Stimulated activated CD8-positive, alpha-beta memory T cell treated with anti-CD3 and anti-CD28 coated beads, Interleukin-12 subunit alpha, Interleukin-12 subunit beta, amount 100 ng/mL, for 24 hours (primary cell): Measurements from ENCODE around the gene CDC23.
"Not testable (repeated sequence)": the region's sequence is repeated elsewhere in the genome, so short reads cannot be mapped to it uniquely, and the experiment has no call there.

Source experiments
- DNase-seq: peaks from one replicate; pipeline ENCODE4 v3.0.0-alpha.2; 2020; ENCODE audit errors: extremely low read depth

CDC23 gene, protein sequence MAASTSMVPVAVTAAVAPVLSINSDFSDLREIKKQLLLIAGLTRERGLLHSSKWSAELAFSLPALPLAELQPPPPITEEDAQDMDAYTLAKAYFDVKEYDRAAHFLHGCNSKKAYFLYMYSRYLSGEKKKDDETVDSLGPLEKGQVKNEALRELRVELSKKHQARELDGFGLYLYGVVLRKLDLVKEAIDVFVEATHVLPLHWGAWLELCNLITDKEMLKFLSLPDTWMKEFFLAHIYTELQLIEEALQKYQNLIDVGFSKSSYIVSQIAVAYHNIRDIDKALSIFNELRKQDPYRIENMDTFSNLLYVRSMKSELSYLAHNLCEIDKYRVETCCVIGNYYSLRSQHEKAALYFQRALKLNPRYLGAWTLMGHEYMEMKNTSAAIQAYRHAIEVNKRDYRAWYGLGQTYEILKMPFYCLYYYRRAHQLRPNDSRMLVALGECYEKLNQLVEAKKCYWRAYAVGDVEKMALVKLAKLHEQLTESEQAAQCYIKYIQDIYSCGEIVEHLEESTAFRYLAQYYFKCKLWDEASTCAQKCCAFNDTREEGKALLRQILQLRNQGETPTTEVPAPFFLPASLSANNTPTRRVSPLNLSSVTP

DNA sequence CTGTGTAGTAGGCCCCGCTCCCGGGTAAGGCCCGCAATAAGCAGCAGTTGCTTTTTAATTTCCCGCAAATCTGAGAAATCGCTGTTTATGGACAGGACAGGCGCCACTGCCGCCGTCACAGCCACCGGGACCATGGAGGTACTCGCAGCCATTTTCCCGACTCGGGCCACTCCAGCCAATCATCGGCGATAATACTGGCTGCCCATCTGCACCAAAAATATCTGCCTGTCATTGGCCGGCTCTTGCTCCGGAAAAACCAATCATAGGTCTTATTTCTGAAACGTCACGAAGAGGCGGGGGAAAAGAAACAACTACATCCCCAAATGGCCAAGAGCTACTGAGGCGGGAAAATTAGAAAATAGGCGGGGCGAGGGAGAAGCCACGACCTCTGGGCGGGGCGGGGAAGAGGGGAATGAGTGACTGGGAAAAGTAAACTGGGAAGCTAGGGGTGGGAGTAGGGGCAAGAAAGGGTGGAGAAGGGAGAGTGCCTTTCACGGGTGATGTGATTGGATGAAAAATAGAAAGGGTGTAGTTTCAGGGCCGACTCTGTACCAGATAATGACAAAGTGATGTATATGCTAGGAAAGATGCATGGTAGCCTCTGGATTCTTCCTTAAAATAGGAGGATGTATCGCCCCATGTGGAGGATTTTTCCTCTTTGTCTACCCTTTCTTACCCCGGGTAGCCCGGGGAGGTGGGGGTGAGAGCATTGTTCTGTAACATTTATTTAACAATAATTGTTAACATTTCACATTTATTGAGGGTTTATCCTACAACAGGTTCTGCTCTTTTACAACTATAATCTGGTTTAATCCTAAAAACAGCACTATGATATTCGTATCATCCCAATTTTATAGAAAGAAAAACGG, at the start of gene CDC23:
TSS of gene CDC23 (minus strand) at position 163 of the 869 bp plus-strand sequence. CDS start at position 152, 11 bp downstream.
- peak; percentile 71 for DNase-seq

DNA sequence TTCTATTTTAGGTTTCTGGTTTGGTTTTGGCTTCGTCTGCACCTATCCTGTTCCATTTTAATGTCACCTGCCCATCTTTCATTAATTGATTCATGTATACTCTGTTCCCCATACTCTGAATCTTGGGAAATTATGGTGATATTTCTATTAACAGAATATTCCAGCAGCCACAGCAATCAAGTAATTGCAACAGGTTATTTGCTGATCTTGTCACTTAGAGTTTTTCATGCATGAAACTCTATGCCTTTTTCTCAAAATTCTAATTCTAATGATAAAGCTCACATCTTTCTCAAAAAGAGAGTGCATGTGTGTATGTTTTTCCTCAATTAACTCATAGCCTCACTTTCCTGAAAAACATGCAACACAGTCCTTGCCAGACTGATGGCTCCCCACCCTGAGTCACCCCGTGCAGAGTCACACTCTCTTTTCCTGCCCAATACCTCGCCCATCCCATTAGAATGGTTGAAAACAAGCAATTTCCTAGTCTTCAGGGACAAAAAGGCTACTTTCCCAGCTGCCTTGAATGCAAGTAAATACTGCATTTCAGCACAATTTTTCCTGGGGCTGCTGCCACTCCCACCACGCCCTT, 45.7 kb upstream of the CDC23 start:
- no peak for DNase-seq

GRCh38 chr5:138257583-138257982, 44.5 kb upstream of the CDC23 start:
- DNase-seq, result no peak

GRCh38 chr5:138252944-138253343, 39.8 kb upstream of the CDC23 start:
- DNase-seq, result no peak

DNA sequence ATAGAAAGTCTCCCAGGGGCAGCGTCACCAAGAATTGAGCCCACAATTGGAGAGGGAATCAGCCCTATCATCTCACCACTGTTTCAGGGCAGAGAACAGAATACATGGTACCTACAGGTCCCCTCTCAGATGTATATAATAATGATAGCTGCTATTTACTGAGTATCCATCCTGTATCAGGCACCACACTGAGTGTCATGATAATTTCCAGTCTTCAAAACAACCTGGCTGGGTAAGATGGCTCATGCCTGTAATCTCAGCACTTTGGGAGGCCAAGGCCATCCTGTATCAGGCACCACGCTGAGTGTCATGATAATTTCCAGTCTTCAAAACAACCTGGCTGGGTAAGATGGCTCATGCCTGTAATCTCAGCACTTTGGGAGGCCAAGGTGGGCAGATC, 34.7 kb upstream of the CDC23 start:
- not testable (repeated sequence) for DNase-seq

GRCh38 chr5:138246822-138247221, 33.7 kb upstream of the CDC23 start:
- no peak for DNase-seq

- DNase-seq, result no peak
These were observed 33.2 kb upstream of the CDC23 start for GRCh38 chr5:138246334-138246733.

DNA sequence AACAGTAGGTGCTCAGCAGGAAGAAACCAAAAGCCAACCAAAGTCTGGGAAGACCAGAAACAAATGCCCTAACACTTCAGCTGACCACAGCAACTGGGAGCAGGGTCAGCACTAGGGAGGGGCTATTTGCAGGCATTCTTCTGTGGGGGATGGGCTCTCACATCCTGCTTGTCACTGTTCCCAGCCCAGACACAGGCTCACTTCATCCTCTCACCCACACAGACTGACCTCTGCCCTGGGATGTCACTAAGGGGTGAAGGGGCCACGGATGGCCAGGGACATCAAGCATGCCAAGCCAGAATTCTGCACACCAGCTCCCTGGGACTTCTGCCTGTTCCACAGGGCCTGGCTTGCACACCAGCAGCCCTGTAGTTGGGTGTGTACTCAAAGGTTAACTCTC, 32.6 kb upstream of the CDC23 start:
- DNase-seq, result no peak

GRCh38 chr5:138243794-138244193, 30.7 kb upstream of the CDC23 start:
- DNase-seq, result no peak

- DNase-seq, result no peak
These were observed 28.8 kb upstream of the CDC23 start for GRCh38 chr5:138241688-138242571.

GRCh38 chr5:138240650-138241385, 27.7 kb upstream of the CDC23 start:
- no peak for DNase-seq

- DNase-seq, result no peak
These were observed 24.9 kb upstream of the CDC23 start for GRCh38 chr5:138238034-138238433.

DNA sequence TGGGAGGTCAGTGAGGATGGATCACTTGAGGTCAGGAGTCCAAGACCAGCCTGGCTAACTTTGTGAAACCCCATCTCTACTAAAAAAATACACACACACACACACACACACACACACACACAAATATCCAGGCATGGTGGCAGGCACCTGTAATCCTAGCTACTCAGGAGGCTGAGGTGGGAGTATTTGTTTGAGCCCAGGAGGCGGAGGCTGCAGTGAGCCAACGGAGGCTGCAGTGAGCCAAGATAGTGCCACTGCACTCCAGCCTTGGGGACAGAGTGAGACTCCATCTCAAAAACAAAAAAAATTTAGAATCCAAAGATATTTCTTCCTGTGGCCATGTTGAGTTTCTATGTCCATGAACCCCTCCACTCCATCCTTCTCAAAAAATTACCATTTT, 21.5 kb upstream of the CDC23 start:
- DNase-seq, result no peak

GRCh38 chr5:138233280-138233679, 20.2 kb upstream of the CDC23 start:
- DNase-seq, result no peak

- no peak for DNase-seq
These were observed 18.0 kb upstream of the CDC23 start for GRCh38 chr5:138230981-138231589.

- no peak for DNase-seq
These were observed 17.1 kb upstream of the CDC23 start for GRCh38 chr5:138230261-138230660.

DNA sequence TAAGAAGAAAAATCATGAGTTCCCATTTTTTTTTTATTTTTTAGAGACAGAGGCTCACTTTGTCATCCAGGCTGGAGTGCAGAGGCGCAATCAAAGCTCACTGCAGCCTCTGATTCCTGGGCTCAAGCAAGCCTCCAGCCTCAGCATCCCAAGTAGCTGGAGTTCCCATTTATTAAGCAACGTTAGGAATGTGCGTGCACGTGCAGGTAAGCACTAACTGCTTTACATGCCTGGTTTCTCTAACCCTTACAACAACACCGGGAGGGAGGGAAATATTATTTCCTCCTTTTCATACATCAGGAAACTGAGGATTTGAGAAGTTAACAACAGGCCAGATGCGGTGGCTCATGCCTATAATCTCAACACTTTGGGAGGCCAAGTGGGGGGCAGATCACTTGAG, 16.3 kb upstream of the CDC23 start:
- DNase-seq, result no peak

DNA sequence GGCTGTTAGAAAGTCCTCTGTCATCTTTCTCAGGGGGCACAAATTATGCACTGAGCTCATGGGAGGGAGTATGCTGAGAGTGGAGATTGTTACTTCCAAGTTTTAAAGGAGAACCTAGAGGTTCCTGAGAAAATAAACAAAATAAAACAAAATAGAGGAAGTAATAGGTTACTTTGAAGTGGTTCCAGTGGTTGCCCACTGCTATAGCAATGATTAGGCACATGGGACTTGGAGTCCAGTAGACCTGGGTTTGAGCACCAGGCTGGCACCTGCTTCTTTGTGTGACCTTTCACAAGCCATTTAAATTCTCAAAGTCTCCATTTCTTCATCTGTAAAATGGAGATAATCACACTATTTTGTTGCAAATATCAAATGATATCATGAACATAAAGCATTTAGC, 13.8 kb upstream of the CDC23 start:
- no peak for DNase-seq

DNA sequence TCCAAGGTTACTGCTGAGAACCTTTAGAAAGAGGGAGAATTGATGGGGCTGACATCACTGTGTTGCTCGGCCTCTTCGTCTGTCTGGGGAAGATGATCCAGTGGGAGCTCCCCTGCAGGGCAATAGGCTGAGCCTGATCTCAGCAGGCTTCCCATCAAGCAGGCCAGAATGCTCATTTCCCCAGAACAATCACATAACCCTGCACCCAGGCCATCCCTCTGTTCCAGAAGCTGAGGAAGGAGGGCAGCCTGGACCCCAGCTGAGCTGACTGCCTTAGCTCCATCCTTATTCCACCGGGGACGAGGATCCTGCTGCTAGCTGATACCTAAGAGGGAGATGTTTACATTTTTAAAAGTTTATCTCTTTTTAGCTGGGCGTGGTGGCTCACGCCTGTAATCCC, 11.6 kb upstream of the CDC23 start:
- DNase-seq, result no peak

DNA sequence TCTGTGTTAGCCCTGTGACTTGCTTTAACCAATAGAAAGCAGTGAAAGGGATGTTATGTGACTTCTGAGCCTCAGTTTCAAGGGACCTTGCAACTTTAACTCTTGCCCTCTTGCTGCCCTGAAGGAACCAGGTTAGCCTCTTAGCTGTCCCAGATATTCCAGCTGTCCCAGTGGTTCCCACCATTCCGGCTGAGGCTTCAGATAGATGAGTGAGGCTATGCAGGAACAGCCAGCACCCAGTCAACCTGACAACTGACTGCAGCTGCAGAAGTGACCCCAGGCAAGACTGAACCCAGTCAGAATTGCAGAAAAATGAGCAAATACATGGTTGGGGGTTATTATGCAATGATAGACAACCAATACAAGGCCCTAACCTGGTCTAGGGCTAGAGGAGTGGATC, 10.4 kb upstream of the CDC23 start:
- DNase-seq, result no peak
